GM19467 (cell line): ENCODE data around the gene ST6GALNAC4.

Experiments used
- ATAC-seq: cut with Tn5 transposase; IDR thresholded peaks from one replicate; pipeline ENCODE4 v1.9.1; 2021; ENCODE audit warnings: mild to moderate bottlenecking, moderate library complexity; ENCODE audit not compliant: unreplicated experiment

Gene ST6GALNAC4

GRCh38 chr9:127931092-127931881 is 14.4 kb upstream of the ST6GALNAC4 start:
- no peak for ATAC-seq

- ATAC-seq, result peak; percentile 66
Measured at GRCh38 chr9:127930231-127931091, 13.6 kb upstream of the ST6GALNAC4 start, which contains the start of gene PIP5KL1. PIP5KL1 (minus strand) TSS chr9:127930777; CDS start chr9:127930752, 25 bp downstream.

DNA sequence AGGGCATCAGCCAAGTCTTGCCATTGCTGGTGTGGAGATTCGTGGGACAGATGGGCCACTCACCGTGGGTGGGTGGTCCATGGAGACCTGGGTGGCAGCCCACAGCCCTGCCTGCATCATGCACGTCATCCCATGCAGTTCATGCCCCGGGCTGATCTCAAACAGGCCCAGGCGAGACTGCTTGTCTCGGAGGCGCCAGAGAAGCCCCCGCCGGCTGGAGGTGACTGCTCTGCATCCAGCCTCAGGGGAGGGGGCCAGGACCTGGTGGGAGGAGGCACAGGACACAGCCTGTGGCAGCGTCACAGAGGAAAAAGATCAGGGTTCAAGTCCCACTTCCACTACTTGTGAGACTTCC is 12.8 kb upstream of the ST6GALNAC4 start:
- no peak for ATAC-seq

- no peak for ATAC-seq
Measured at GRCh38 chr9:127928676-127929624, 12.1 kb upstream of the ST6GALNAC4 start.

- no peak for ATAC-seq
Measured at GRCh38 chr9:127927988-127928675, 11.3 kb upstream of the ST6GALNAC4 start.

- no peak for ATAC-seq
Measured at GRCh38 chr9:127927201-127927987, 10.6 kb upstream of the ST6GALNAC4 start.

- ATAC-seq, result no peak
Measured at GRCh38 chr9:127926906-127927200, 10.0 kb upstream of the ST6GALNAC4 start.

- no peak for ATAC-seq
Measured at GRCh38 chr9:127925959-127926905, 9.4 kb upstream of the ST6GALNAC4 start.

GRCh38 chr9:127924736-127925444 is 8.0 kb upstream of the ST6GALNAC4 start:
- ATAC-seq, result no peak

- no peak for ATAC-seq
Measured at GRCh38 chr9:127923771-127924170, 6.9 kb upstream of the ST6GALNAC4 start.

DNA sequence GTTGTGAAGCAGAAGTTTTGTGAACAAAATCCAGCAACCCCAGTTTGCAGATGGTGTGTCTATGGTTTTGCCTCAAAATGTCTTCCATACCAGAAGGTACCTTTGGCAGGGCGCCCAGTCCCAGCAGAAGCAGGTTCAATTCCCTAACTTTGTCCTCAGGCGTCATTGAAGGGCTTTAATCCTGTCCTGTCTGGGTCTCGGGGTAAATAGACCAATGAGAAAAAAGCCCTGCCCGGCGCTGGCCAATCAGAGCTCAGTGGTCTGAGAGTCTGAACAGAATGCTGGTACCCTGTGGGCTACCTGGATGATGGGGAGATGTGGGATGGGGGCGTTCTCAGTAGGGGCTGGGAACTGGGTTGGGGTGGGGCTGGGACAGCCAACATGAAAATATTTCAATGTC is 6.2 kb upstream of the ST6GALNAC4 start:
- no peak for ATAC-seq

- no peak for ATAC-seq
Measured at GRCh38 chr9:127921557-127922120, 4.8 kb upstream of the ST6GALNAC4 start.

DNA sequence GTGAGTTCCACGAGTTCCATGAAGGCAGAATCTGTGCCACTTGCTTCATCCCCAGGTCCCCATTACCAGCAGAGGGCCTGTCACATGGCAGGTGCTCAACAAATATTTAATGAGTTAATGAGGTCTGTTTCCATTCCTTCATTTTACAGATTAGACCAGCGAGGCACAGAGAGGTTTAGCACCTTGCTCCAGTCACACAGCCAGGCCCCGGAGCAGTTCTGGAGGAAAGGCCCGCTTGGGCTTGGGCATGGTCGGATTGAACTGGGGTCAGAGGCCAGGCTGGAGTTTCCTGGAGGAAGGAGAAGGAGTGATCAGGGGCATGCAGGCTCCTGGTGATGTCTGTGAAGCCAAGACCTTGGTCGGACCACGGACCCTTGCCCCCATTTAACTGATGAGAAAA is 4.0 kb upstream of the ST6GALNAC4 start:
- ATAC-seq, result no peak

GRCh38 chr9:127919253-127919815 is 2.5 kb upstream of the ST6GALNAC4 start:
- no peak for ATAC-seq

GRCh38 chr9:127918183-127919107 is 1.6 kb upstream of the ST6GALNAC4 start:
- ATAC-seq, result no peak

- ATAC-seq, result no peak
Measured at GRCh38 chr9:127917603-127918002, 762 bp upstream of the ST6GALNAC4 start.
